ENCODE data around the gene LRRC7. TPM values are rescaled to one million over a fixed set of nuclear protein-coding genes. Genes with fewer than 3 reads are reported as not detected.

Gene LRRC7
- total RNA-seq, 1 donor from 2014 or later, result 0.94 TPM

GRCh38 chr1:69573911-69574310 is 6.2 kb downstream of the LRRC7 start:
- H3K36me3 Mint-ChIP-seq (ENCODE audit: unreplicated experiment), result no peaks in the 10 kb centered on the region
- H3K27ac Mint-ChIP-seq (ENCODE audit: unreplicated experiment), result no peak overlapping the region
- peaks cover 65% of the 10 kb centered on the region for H3K27me3 Mint-ChIP-seq (ENCODE audit: unreplicated experiment)
- DNase-seq (ENCODE audit: extremely low spot score, unreplicated experiment), result no peak
- H3K4me3 Mint-ChIP-seq (ENCODE audit: unreplicated experiment), result no peak overlapping the region
- H3K4me1 Mint-ChIP-seq (ENCODE audit: unreplicated experiment), result peaks cover 12% of the 10 kb centered on the region
- no peaks in the 10 kb centered on the region for H3K9me3 Mint-ChIP-seq (ENCODE audit: unreplicated experiment)
- TF ChIP-seq CTCF (IDR thresholded peaks at IDR 0.05), result no peak

- Mint-ChIP-seq H3K27me3 (ENCODE audit: unreplicated experiment) (peaks cover 22% of the 10 kb centered on the region), H3K4me1 (ENCODE audit: unreplicated experiment) (no peaks in the 10 kb centered on the region), H3K36me3 (ENCODE audit: unreplicated experiment) (no peaks in the 10 kb centered on the region), H3K9me3 (ENCODE audit: unreplicated experiment) (no peaks in the 10 kb centered on the region), H3K4me3 (ENCODE audit: unreplicated experiment) (no peak overlapping the region), H3K27ac (ENCODE audit: unreplicated experiment) (no peak overlapping the region)
- DNase-seq (ENCODE audit: extremely low spot score, unreplicated experiment), result no peak
- no peak for TF ChIP-seq CTCF (IDR thresholded peaks at IDR 0.05)
Measured at GRCh38 chr1:69585666-69586065, 17.9 kb downstream of the LRRC7 start.

- no peak overlapping the region for H3K27ac Mint-ChIP-seq (ENCODE audit: unreplicated experiment)
- H3K4me1 Mint-ChIP-seq (ENCODE audit: unreplicated experiment), result no peaks in the 10 kb centered on the region
- H3K36me3 Mint-ChIP-seq (ENCODE audit: unreplicated experiment), result no peaks in the 10 kb centered on the region
- no peak overlapping the region for H3K4me3 Mint-ChIP-seq (ENCODE audit: unreplicated experiment)
- TF ChIP-seq CTCF (IDR thresholded peaks at IDR 0.05), result no peak
- no peaks in the 10 kb centered on the region for H3K9me3 Mint-ChIP-seq (ENCODE audit: unreplicated experiment)
- DNase-seq (ENCODE audit: extremely low spot score, unreplicated experiment), result no peak
- peaks cover 12% of the 10 kb centered on the region for H3K27me3 Mint-ChIP-seq (ENCODE audit: unreplicated experiment)
Measured at GRCh38 chr1:69587391-69587790, 19.7 kb downstream of the LRRC7 start.

- Mint-ChIP-seq H3K27ac (ENCODE audit: unreplicated experiment) (no peak overlapping the region), H3K9me3 (ENCODE audit: unreplicated experiment) (no peaks in the 10 kb centered on the region), H3K4me1 (ENCODE audit: unreplicated experiment) (no peaks in the 10 kb centered on the region), H3K36me3 (ENCODE audit: unreplicated experiment) (no peaks in the 10 kb centered on the region), H3K4me3 (ENCODE audit: unreplicated experiment) (no peak overlapping the region), H3K27me3 (ENCODE audit: unreplicated experiment) (peaks cover 23% of the 10 kb centered on the region)
- no peak for DNase-seq (ENCODE audit: extremely low spot score, unreplicated experiment)
- no peak for TF ChIP-seq CTCF (IDR thresholded peaks at IDR 0.05)
Measured at GRCh38 chr1:69589799-69590198, 22.1 kb downstream of the LRRC7 start.

GRCh38 chr1:69592341-69592740 is 24.6 kb downstream of the LRRC7 start:
- H3K27ac Mint-ChIP-seq (ENCODE audit: unreplicated experiment), result no peak overlapping the region
- no peaks in the 10 kb centered on the region for H3K36me3 Mint-ChIP-seq (ENCODE audit: unreplicated experiment)
- no peak overlapping the region for H3K4me3 Mint-ChIP-seq (ENCODE audit: unreplicated experiment)
- TF ChIP-seq CTCF (IDR thresholded peaks at IDR 0.05), result no peak
- no peak for DNase-seq (ENCODE audit: extremely low spot score, unreplicated experiment)
- no peaks in the 10 kb centered on the region for H3K9me3 Mint-ChIP-seq (ENCODE audit: unreplicated experiment)
- no peaks in the 10 kb centered on the region for H3K4me1 Mint-ChIP-seq (ENCODE audit: unreplicated experiment)
- H3K27me3 Mint-ChIP-seq (ENCODE audit: unreplicated experiment), result peaks cover 25% of the 10 kb centered on the region
